SK-N-SH (cell line): Measurements from ENCODE around the gene CENPS. TPM values are rescaled to one million over a fixed set of nuclear protein-coding genes. Genes with fewer than 3 reads are reported as not detected.

Experiments
- CTCF ChIA-PET: fragments of 300-600, 350-600 bp; formaldehyde crosslinking; extraction: SDS; loops from one replicate; lab custom pipeline; 2021; lab: Yijun Ruan, JAX
- POLR2A ChIA-PET: fragments of 350-600 bp; sonication (Branson Sonifier 250); formaldehyde crosslinking; extraction: SDS; loops from one replicate; lab custom pipeline; 2020; ENCODE audit warnings: antibody characterized with exemption, inconsistent platforms; lab: Yijun Ruan, JAX
- DNase-seq: peaks from one replicate; pipeline ENCODE4 v3.0.0; 2012
- H2AFZ ChIP-seq: fragments of 200-600 bp; sonication (generic); 2 replicates; pipeline ENCODE4 v1.8.1; 2016; ENCODE audit warnings: antibody characterized with exemption, mild to moderate bottlenecking, low read depth
- H3F3A ChIP-seq: fragments of 200-600 bp; sonication (generic); replicated peaks from 2 replicates; pipeline ENCODE3; 2016; ENCODE audit warnings: antibody characterized with exemption, mild to moderate bottlenecking; ENCODE audit not compliant: insufficient read depth
- H3K27ac ChIP-seq, 2 experiments: fragments of 200-500 bp in 1 of 2; fragments of 200-600 bp in 1 of 2; sonication (Bioruptor generic) in 1 of 2; sonication (generic), shearing (Covaris generic) in 1 of 2; 2 replicates each; pipeline versions ENCODE4 v1.5.1 to v1.6.1; 2014 to 2016; ENCODE audit warnings: low read depth in 2 of 2, inconsistent platforms in 1 of 2, low read length in 1 of 2, mild to moderate bottlenecking in 1 of 2, mixed read lengths in 1 of 2
- H3K27me3 ChIP-seq: fragments of 200-600 bp; sonication (generic), shearing (Covaris generic); 2 replicates; pipeline ENCODE4 v1.6.1; 2016; ENCODE audit warnings: mixed run types; ENCODE audit not compliant: insufficient read depth
- H3K36me3 ChIP-seq, 2 experiments: fragments of 200-500 bp in 1 of 2; fragments of 200-600 bp in 1 of 2; sonication (Bioruptor generic) in 1 of 2; sonication (generic) in 1 of 2; replicated peaks in 1 of 2; 2 replicates each; pipeline versions ENCODE3 to v1.5.1; 2014 to 2016; ENCODE audit warnings: low read length in 1 of 2, mild to moderate bottlenecking in 1 of 2; ENCODE audit not compliant: insufficient read depth in 2 of 2, control insufficient read depth in 1 of 2
- H3K4me1 ChIP-seq, 2 experiments: fragments of 200-500 bp in 1 of 2; fragments of 200-600 bp in 1 of 2; sonication (Bioruptor generic) in 1 of 2; sonication (generic), shearing (Covaris generic) in 1 of 2; 2 replicates each; pipeline versions ENCODE4 v1.5.1 to v1.6.1; 2014 to 2016; ENCODE audit warnings: low read depth in 1 of 2, low read length in 1 of 2, mixed run types in 1 of 2; ENCODE audit not compliant: insufficient read depth in 2 of 2, control insufficient read depth in 1 of 2
- H3K4me2 ChIP-seq: fragments of 200-600 bp; sonication (generic), shearing (Covaris generic); 2 replicates; pipeline ENCODE4 v1.6.1; 2017; ENCODE audit warnings: mixed run types
- H3K4me3 ChIP-seq, 2 experiments: fragments of 200-500 bp in 1 of 2; fragments of 200-600 bp in 1 of 2; sonication (Bioruptor generic) in 1 of 2; sonication (generic), shearing (Covaris generic) in 1 of 2; 2 replicates each; pipeline versions ENCODE4 v1.5.1 to v1.8.1; 2014 to 2016; ENCODE audit warnings: low read depth in 2 of 2, inconsistent platforms in 1 of 2, low read length in 1 of 2, mild to moderate bottlenecking in 1 of 2, mixed read lengths in 1 of 2, moderate library complexity in 1 of 2
- H3K79me2 ChIP-seq: fragments of 200-600 bp; sonication (generic); 2 replicates; pipeline ENCODE4 v1.8.1; 2017; ENCODE audit warnings: mild to moderate bottlenecking; ENCODE audit not compliant: insufficient read depth
- H3K9ac ChIP-seq: fragments of 200-600 bp; sonication (generic); 2 replicates; pipeline ENCODE4 v1.6.1; 2017; ENCODE audit warnings: mixed run types
- H3K9me2 ChIP-seq: fragments of 200-600 bp; sonication (generic); 2 replicates; pipeline ENCODE4 v1.6.1; 2017; ENCODE audit warnings: mixed run types
- H3K9me3 ChIP-seq: fragments of 200-600 bp; sonication (generic); 2 replicates; pipeline ENCODE4 v1.6.1; 2017; ENCODE audit warnings: mixed run types, mild to moderate bottlenecking, moderate library complexity
- H4K20me1 ChIP-seq: fragments of 200-600 bp; sonication (generic); 2 replicates; pipeline ENCODE4 v1.6.1; 2017; ENCODE audit warnings: mild to moderate bottlenecking, mixed run types; ENCODE audit not compliant: insufficient read depth
- CHD2 ChIP-seq: fragments of 150-350 bp; IDR thresholded peaks from 2 replicates; pipeline ENCODE4 v1.6.1; 2018; ENCODE audit warnings: low read length; ENCODE audit not compliant: partially characterized antibody
- EZH2phosphoT487 ChIP-seq: fragments of 200-600 bp; sonication (generic); IDR thresholded peaks from 2 replicates; pipeline ENCODE4 v1.6.1; 2017; ENCODE audit warnings: low read depth, mixed run types, mild to moderate bottlenecking, antibody characterized with exemption, moderate library complexity, borderline replicate concordance
- FOSL2 ChIP-seq: IDR thresholded peaks from 2 replicates; pipeline ENCODE4 v1.4.0; 2012; ENCODE audit warnings: low read depth, mild to moderate bottlenecking, moderate library complexity, borderline replicate concordance
- GABPA ChIP-seq: IDR thresholded peaks from 2 replicates; pipeline ENCODE4 v1.4.0; 2012; ENCODE audit warnings: low read depth, mild to moderate bottlenecking
- MEF2A ChIP-seq: IDR thresholded peaks from 2 replicates; pipeline ENCODE4 v1.4.0; 2012; ENCODE audit warnings: low read depth, borderline replicate concordance
- MXI1 ChIP-seq: IDR thresholded peaks from 2 replicates; pipeline ENCODE4 v1.6.1; 2012; ENCODE audit warnings: mild to moderate bottlenecking, low read depth, low read length, improper control_type of control experiment
- NFIC ChIP-seq: IDR thresholded peaks from 2 replicates; pipeline ENCODE4 v1.4.0; 2012; ENCODE audit warnings: borderline replicate concordance
- PBX3 ChIP-seq: IDR thresholded peaks from 2 replicates; pipeline ENCODE4; 2012
- REST ChIP-seq: IDR thresholded peaks from 2 replicates; pipeline ENCODE4 v1.6.1; 2012; ENCODE audit warnings: mild to moderate bottlenecking, low read depth, low read length, moderate library complexity
- RXRA ChIP-seq: IDR thresholded peaks from 2 replicates; pipeline ENCODE4 v1.4.0; 2012; ENCODE audit warnings: low read depth, mild to moderate bottlenecking, borderline replicate concordance
- SIN3A ChIP-seq: IDR thresholded peaks from 2 replicates; pipeline ENCODE4 v1.6.1; 2012; ENCODE audit warnings: low read depth, mild to moderate bottlenecking, low read length, moderate library complexity, borderline replicate concordance
- SMC3 ChIP-seq: IDR thresholded peaks from 2 replicates; pipeline ENCODE4 v1.6.1; 2012; ENCODE audit warnings: low read depth, low read length, improper control_type of control experiment
- TAF1 ChIP-seq: IDR thresholded peaks from 2 replicates; pipeline ENCODE4 v1.6.1; 2012; ENCODE audit warnings: low read depth, mild to moderate bottlenecking, low read length, moderate library complexity, borderline replicate concordance
- TEAD4 ChIP-seq: IDR thresholded peaks from 2 replicates; pipeline ENCODE4 v1.4.0; 2012; ENCODE audit warnings: mild to moderate bottlenecking, borderline replicate concordance; ENCODE audit not compliant: insufficient read depth
- USF1 ChIP-seq: IDR thresholded peaks from 2 replicates; pipeline ENCODE4 v1.4.0; 2012; ENCODE audit warnings: low read depth, borderline replicate concordance
- USF2 ChIP-seq: fragments of 150-350 bp; IDR thresholded peaks from 2 replicates; pipeline ENCODE4 v1.6.1; 2017; ENCODE audit warnings: antibody characterized with exemption, low read length, low read depth, borderline replicate concordance
- WGBS: methylation state at CpG from one replicate; pipeline ENCODE4 v1.1.6; 2017; ENCODE audit warnings: low lambda C conversion rate; 5-methylcytosine and 5-hydroxymethylcytosine counted together
- polyA plus RNA-seq, 3 experiments: library from polyadenylated mRNA; depleted of rRNA; stranded (reverse); fragments of >200 nt; gene quantifications; 2 replicates each; pipeline ENCODE4 v1.2.3, GENCODE V29; 2012
- TF ChIP-seq, protein P1 (sequence below): IDR thresholded peaks from 2 replicates; pipeline ENCODE4 v1.4.0; 2012; ENCODE audit warnings: low read depth, borderline replicate concordance

The CENPS gene
- polyA plus RNA-seq, 1 of the 3 experiments (the other 2 are of a cell fraction), result 20.0 TPM

- H3K79me2 ChIP-seq, result no peaks in the 10 kb centered on the region
- no peak overlapping the region; a peak in 1 of 4 replicates for H3K4me3 ChIP-seq
- peaks cover 13% of the 10 kb centered on the region for H3F3A ChIP-seq
- ChIA-PET CTCF (interaction anchor here (1.1 to 3.6 kb wide), 3 partner anchors 11 to 41 kb away, joined by 6 to 18 read pairs (median 15); partner anchors contain the start of gene PGD), POLR2A (interaction anchor here (0.7 to 2.2 kb wide), 2 partner anchors 11 to 42 kb away, joined by 3 to 9 read pairs; partner anchors contain the start of genes CENPS and PGD)
- peaks cover 0 to 9% of the 10 kb centered on the region in 2 experiments; a peak in 1 of 4 replicates for H3K4me1 ChIP-seq
- H4K20me1 ChIP-seq, result no peaks in the 10 kb centered on the region
- no peak overlapping the region for H3K9ac ChIP-seq
- H3K27ac ChIP-seq, result peak overlapping the region in 1 of 2 experiments; percentile 90; a peak in 2 of 4 replicates
- H2AFZ ChIP-seq, result peak overlapping the region; percentile 86
- WGBS, result 98% methylated on average over 3 of the region's 3 CpGs
- no peaks in the 10 kb centered on the region for H3K27me3 ChIP-seq
- no peak for DNase-seq
- H3K9me2 ChIP-seq, result no peaks in the 10 kb centered on the region
- no peaks in the 10 kb centered on the region for H3K9me3 ChIP-seq
- H3K4me2 ChIP-seq, result peak overlapping the region; percentile 69; the same call in 1 of the 2 replicates
- no peak for TF ChIP-seq NFIC
- TF ChIP-seq TEAD4, result no peak
- TF ChIP-seq RXRA, result no peak
- TF ChIP-seq MXI1, result no peak
- TF ChIP-seq TAF1, result no peak
- TF ChIP-seq, all 33 proteins: peak for 0
- no peaks in the 10 kb centered on the region for H3K36me3 ChIP-seq
Observed at GRCh38 chr1:10388387-10388715, 41.9 kb upstream of the CENPS start.

- Histone ChIP-seq H2AFZ (no peak overlapping the region), H3K27me3 (no peaks in the 10 kb centered on the region), H3K4me3 (no peak overlapping the region), H3K9me3 (no peaks in the 10 kb centered on the region), H3K36me3 (peaks cover 0 to 5% of the 10 kb centered on the region in 2 experiments), H3K27ac (no peak overlapping the region), H3K79me2 (no peaks in the 10 kb centered on the region), H3K9me2 (no peaks in the 10 kb centered on the region), H3K4me2 (no peak overlapping the region), H4K20me1 (no peaks in the 10 kb centered on the region), H3K9ac (no peak overlapping the region), H3K4me1 (peaks cover 0 to 9% of the 10 kb centered on the region in 2 experiments; a peak in 1 of 4 replicates), H3F3A (peaks cover 13% of the 10 kb centered on the region)
- no peak for DNase-seq
- CTCF ChIA-PET, result no interaction called here
- POLR2A ChIA-PET, result interaction anchor here (0.5 kb wide), 1 partner anchor 12 kb away, joined by 3 read pairs; no protein-coding TSS in a partner anchor
- WGBS, result 93% methylated on average over 6 of the region's 6 CpGs
- TF ChIP-seq FOSL2 (no peak), EZH2phosphoT487 (no peak), MEF2A (no peak), SIN3A (no peak), PBX3 (no peak), USF1 (no peak), CHD2 (no peak), RXRA (no peak), USF2 (no peak), REST (no peak), GABPA (no peak), SMC3 (no peak)
- TF ChIP-seq, protein P1, sequence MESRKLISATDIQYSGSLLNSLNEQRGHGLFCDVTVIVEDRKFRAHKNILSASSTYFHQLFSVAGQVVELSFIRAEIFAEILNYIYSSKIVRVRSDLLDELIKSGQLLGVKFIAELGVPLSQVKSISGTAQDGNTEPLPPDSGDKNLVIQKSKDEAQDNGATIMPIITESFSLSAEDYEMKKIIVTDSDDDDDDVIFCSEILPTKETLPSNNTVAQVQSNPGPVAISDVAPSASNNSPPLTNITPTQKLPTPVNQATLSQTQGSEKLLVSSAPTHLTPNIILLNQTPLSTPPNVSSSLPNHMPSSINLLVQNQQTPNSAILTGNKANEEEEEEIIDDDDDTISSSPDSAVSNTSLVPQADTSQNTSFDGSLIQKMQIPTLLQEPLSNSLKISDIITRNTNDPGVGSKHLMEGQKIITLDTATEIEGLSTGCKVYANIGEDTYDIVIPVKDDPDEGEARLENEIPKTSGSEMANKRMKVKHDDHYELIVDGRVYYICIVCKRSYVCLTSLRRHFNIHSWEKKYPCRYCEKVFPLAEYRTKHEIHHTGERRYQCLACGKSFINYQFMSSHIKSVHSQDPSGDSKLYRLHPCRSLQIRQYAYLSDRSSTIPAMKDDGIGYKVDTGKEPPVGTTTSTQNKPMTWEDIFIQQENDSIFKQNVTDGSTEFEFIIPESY, result no peak
Observed at GRCh38 chr1:10389271-10389973, 40.8 kb upstream of the CENPS start.
